GM13976 (cell line): ENCODE results near the gene SLC66A3.

Experiments used
- DNase-seq: peaks from one replicate; pipeline ENCODE4 v3.0.0; 2012; ENCODE audit warnings: low spot score
- in situ Hi-C: fragments of 300-500 bp; cut with MboI; formaldehyde crosslinking; loops from one replicate; pipeline ENCODE4 v1.12.0; 2022; ENCODE audit warnings: low sequenced_read_pairs, mixed read lengths, inconsistent platforms; ENCODE audit not compliant: unreplicated experiment
- TF ChIP-seq, protein P1 (sequence below): IDR thresholded peaks from 2 replicates; pipeline ENCODE4 v1.5.1; 2012; ENCODE audit warnings: borderline replicate concordance, mild to moderate bottlenecking; ENCODE audit not compliant: insufficient read depth; ENCODE audit errors: extremely low read depth, missing control alignments, control extremely low read depth

The SLC66A3 gene

DNA sequence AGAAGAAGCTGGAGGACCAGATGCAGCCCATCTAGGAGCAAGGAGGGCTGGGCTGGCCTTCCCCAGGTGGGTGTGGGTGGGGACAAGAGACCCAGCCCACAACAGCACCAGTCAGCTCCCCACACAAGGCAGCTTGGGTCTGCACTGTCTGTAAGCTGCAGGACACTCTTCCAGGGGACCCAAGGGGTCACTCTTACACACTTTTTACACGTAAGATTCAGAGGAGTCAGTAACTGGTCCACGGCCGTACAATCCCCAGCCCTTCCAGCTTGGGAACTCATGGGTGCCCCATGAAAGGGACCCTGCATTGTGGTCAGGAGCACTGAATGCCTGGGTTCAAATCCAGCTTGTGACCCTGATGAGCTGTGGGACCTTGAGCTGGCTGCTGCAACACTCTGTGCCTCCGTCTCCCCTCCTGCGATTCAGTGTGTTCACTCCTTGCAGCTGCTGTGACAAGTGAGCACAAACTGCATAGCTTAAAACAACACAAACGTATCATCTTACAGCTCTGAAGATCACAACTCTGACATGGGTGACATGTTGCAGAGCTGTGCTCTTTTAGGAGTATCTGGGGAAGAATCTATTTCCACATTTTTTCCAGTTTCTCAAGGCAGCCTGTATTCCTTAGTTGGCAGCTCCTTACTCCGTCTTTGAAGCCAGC lies 11.1 kb upstream of the SLC66A3 start:
- TF ChIP-seq, protein P1, sequence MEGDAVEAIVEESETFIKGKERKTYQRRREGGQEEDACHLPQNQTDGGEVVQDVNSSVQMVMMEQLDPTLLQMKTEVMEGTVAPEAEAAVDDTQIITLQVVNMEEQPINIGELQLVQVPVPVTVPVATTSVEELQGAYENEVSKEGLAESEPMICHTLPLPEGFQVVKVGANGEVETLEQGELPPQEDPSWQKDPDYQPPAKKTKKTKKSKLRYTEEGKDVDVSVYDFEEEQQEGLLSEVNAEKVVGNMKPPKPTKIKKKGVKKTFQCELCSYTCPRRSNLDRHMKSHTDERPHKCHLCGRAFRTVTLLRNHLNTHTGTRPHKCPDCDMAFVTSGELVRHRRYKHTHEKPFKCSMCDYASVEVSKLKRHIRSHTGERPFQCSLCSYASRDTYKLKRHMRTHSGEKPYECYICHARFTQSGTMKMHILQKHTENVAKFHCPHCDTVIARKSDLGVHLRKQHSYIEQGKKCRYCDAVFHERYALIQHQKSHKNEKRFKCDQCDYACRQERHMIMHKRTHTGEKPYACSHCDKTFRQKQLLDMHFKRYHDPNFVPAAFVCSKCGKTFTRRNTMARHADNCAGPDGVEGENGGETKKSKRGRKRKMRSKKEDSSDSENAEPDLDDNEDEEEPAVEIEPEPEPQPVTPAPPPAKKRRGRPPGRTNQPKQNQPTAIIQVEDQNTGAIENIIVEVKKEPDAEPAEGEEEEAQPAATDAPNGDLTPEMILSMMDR: no peak
- in situ Hi-C loops: loop anchor here (25.0 kb wide), 1 partner anchor 268 kb away; no protein-coding TSS in a partner anchor
- no peak for DNase-seq

DNA sequence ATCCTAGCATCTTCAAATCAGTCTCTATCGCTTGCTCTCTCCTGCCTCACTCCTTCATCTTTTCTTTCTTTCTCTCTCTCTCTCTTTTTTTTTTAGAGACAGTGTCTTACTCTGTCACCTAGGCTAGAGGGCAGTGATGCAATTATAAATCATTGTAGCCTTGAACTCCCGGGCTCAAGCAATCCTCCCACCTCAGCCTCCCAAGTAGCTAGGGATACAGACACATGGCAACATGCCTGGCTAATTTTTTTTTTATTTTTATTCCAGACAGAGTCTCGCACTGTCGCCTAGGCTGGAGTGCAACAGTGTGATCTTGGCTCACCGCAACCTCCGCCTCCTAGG lies 10.6 kb upstream of the SLC66A3 start:
- TF ChIP-seq, protein P1: no peak
- in situ Hi-C loops: loop anchor here (25.0 kb wide), 1 partner anchor 268 kb away; no protein-coding TSS in a partner anchor
- DNase-seq: no peak

DNA sequence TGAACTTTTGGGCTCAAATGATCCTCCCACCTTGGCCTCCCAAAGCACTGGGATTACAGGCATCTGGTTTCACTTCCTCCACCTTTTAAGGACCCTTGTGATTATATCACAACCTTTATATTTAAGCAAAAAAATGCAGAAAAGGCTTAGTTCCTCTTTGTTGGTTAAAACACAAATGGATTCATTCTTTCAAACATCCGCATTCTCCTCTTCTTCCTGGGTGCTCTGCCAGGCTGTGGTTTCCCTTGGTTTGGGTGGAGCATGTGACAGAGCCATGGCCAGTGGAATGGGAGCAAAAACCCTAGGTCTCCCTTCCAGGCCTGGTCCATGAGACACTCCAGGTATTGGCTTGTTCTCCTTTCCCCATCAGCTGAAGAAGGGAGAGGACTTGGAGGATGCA lies 9.9 kb upstream of the SLC66A3 start:
- no peak for DNase-seq
- in situ Hi-C loops: loop anchor here (25.0 kb wide), 1 partner anchor 267 kb away; no protein-coding TSS in a partner anchor
- TF ChIP-seq, protein P1: no peak

DNA sequence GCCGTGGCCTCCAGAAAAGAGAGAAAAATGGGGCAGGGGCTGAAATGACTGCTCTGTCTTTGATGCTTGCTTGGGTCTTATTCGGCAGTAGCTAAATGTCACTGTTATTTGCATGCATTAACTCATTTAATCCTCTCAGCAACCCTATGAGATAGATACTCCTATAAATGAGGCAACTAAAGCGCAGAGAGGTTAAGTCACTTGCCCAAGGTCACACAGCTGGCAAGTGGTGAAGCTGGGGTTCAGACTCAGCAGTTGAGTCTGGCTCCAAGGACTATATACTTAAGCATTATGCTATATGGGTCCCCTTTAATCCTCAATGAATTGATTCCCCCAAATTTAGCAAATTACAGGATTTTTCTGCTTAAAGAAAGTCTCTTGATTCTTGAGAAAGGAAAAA lies 9.2 kb upstream of the SLC66A3 start:
- DNase-seq: no peak
- in situ Hi-C loops: loop anchor here (25.0 kb wide), 1 partner anchor 266 kb away; no protein-coding TSS in a partner anchor
- TF ChIP-seq, protein P1: no peak

DNA sequence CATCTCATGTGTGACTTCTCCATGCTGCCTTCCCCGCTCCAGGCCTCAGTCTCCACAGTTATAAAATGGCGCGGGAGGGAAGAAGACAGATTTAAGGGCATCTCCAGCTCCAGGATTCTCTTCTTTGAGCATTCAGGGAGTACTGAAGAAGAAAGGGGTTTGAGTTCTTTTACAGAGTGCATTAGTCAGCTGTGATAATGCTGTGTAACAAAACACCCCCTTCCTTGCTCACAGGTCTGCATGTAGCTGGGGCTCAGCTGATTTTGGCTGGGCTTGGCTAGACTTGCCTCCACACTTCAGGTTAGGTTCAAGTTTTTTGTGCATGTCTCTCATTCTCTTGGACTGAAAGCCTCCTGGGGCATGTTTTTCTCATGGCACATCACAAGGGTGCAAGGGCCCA lies 8.0 kb upstream of the SLC66A3 start:
- no peak for DNase-seq
- in situ Hi-C loops: loop anchor here (25.0 kb wide), 1 partner anchor 265 kb away; no protein-coding TSS in a partner anchor
- TF ChIP-seq, protein P1: no peak

DNA sequence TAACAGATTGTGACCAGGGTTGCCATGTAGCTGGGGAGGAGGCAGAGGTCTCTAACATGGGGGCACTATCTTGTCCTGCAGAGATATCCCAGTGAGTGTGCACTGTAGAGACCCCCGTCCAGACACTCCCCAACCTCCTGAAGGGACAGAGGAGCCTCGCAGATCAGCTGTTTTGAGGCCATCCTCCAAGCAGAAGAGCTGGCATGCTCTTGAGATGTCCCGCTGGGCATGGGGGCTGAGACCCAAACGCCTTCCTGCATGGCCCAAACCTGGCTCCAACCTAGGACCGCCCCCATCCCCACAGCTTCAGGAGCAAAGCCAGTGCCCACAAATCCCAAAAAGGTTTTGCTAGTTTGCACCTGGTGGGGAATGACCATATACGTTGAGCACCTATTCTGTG lies 2.7 kb upstream of the SLC66A3 start:
- DNase-seq: no peak
- TF ChIP-seq, protein P1: no peak
- in situ Hi-C loops: no loop called here
